DOHH2 (cell line): ENCODE measurements around the gene PTGS1.

Source experiments
- EZH2phosphoT487 ChIP-seq: fragments of 200-600 bp; sonication (generic); IDR thresholded peaks from 2 replicates; pipeline ENCODE4 v1.6.1; 2017; ENCODE audit warnings: borderline replicate concordance, mild to moderate bottlenecking, antibody characterized with exemption, low read length, moderate library complexity, mixed read lengths
- TF ChIP-seq, protein P1 (sequence below): fragments of 200-600 bp; sonication (generic); IDR thresholded peaks from one replicate; pipeline ENCODE4 v1.5.1; 2014; ENCODE audit warnings: antibody characterized with exemption, mild to moderate bottlenecking, low read depth, low read length; ENCODE audit not compliant: poor library complexity, severe bottlenecking

DNA sequence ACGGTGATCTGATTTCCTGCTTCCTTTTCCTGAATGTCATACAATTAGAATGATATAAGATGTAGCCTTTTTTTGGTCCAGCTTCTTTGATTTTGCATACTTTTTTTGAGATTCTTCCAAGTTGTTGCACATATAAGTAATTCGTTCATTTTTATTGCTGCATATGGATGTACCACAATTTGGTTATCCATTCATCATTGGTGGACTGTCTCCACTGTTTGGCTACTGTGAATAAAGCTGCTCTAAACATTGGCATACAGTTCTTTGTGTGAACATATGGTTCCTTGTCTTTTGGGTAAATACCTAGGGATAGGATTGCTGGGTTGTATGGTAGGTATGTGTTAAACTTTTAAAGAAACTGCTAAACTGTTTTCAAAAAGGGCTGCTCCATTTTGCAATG lies 54.3 kb downstream of the PTGS1 start:
- TF ChIP-seq, protein P1, sequence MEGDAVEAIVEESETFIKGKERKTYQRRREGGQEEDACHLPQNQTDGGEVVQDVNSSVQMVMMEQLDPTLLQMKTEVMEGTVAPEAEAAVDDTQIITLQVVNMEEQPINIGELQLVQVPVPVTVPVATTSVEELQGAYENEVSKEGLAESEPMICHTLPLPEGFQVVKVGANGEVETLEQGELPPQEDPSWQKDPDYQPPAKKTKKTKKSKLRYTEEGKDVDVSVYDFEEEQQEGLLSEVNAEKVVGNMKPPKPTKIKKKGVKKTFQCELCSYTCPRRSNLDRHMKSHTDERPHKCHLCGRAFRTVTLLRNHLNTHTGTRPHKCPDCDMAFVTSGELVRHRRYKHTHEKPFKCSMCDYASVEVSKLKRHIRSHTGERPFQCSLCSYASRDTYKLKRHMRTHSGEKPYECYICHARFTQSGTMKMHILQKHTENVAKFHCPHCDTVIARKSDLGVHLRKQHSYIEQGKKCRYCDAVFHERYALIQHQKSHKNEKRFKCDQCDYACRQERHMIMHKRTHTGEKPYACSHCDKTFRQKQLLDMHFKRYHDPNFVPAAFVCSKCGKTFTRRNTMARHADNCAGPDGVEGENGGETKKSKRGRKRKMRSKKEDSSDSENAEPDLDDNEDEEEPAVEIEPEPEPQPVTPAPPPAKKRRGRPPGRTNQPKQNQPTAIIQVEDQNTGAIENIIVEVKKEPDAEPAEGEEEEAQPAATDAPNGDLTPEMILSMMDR: no peak
- TF ChIP-seq EZH2phosphoT487: no peak
